ENCODE measurements around the gene LMBRD2. TPM values are rescaled to one million over a fixed set of nuclear protein-coding genes. Genes with fewer than 3 reads are reported as not detected.
A peak's percentile ranks its signal among the peaks of the same experiment; 100 is the strongest.
"Not testable (repeated sequence)": the region's sequence is repeated elsewhere in the genome, so short reads cannot be mapped to it uniquely, and the experiment has no call there.

The LMBRD2 gene
- total RNA-seq, result 10 to 100 TPM in 1 of 2 experiments, 1 to 10 TPM in 1; 9.9 to 10.8 TPM

DNA sequence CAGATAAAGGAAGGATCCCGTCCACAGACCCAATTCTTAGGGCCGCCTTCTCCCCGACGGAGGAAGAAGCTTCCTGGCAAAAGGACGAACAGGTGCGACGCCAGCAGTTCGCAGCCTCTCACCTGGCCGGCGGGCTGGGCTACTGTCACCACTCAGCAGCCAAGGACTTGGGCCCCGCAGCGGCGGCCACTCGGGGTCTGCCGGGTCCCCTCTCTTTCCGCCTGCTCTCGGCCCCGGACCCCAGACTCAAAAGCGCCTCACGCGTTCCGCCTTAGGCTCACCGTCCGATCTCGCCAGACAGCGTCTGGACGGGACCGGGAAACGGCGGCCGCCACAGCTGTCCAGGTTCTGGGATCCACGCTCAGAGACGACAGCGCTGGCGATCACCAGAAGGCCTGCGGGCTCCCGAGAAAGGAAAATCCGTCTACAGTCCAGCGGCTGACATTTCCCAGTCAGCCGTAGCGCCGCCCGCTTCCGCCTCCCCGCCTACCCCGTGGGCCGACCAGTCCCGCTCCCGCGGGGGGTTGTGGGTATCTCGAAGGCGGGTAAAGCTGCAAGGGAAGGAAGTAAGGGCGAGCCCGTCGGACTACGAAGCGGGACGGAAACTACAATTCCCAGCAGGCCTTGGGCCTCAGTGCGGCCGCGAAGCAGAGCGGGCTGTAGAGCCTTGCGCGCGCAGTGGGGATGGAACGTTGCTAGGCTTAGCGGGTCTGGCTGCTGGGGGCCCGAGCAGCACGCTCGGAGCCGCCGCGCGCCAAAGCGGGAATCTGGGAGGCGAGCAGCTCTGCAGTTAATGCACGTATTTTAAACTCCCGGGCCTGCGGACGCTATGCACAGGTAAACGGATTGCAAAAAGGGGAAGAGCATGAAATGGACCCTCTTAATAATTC lies at the start of gene LMBRD2, which contains the start of gene SKP2:
Gene LMBRD2 (minus strand): TSS at position 454 of the 890 bp plus-strand sequence. CDS start 8,538 bp downstream, outside the sequence.
Gene SKP2 (plus strand): TSS at position 678 of the 890 bp plus-strand sequence. CDS start 152 bp downstream, at position 830.
- H3K27ac Mint-ChIP-seq, result peak within 1 kb of the TSS; percentile 89
- H3K4me1 Mint-ChIP-seq (ENCODE audit: low read depth), result peaks cover 58% of the 10 kb centered on the region
- DNase-seq (peak; percentile 99), ATAC-seq (peak; percentile 98)
- intact Hi-C loops (cut with micrococcal nuclease), result loop anchor here (5.0 kb wide), 1 partner anchor 91 kb away; the partner anchor contains the start of gene NADK2
- ChIA-PET POLR2A (interaction anchor here (0.7 to 3.5 kb wide), 10 partner anchors 8 to 539 kb away, joined by 3 to 34 read pairs (median 4); partner anchors contain the start of gene NADK2), CTCF (interaction anchor here (0.6 to 2.2 kb wide), 8 partner anchors 11 to 539 kb away, joined by 3 to 11 read pairs (median 4); partner anchors contain the start of gene NADK2)
- H3K27me3 Mint-ChIP-seq, result no peaks in the 10 kb centered on the region
- TF ChIP-seq, protein P1, sequence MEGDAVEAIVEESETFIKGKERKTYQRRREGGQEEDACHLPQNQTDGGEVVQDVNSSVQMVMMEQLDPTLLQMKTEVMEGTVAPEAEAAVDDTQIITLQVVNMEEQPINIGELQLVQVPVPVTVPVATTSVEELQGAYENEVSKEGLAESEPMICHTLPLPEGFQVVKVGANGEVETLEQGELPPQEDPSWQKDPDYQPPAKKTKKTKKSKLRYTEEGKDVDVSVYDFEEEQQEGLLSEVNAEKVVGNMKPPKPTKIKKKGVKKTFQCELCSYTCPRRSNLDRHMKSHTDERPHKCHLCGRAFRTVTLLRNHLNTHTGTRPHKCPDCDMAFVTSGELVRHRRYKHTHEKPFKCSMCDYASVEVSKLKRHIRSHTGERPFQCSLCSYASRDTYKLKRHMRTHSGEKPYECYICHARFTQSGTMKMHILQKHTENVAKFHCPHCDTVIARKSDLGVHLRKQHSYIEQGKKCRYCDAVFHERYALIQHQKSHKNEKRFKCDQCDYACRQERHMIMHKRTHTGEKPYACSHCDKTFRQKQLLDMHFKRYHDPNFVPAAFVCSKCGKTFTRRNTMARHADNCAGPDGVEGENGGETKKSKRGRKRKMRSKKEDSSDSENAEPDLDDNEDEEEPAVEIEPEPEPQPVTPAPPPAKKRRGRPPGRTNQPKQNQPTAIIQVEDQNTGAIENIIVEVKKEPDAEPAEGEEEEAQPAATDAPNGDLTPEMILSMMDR (IDR thresholded peaks at IDR 0.05), result no peak
- peaks cover 42% of the 10 kb centered on the region for H3K36me3 Mint-ChIP-seq (ENCODE audit: low read depth)
- H3K4me3 Mint-ChIP-seq, result peak within 1 kb of the TSS; percentile 99
- H3K9me3 Mint-ChIP-seq, result no peaks in the 10 kb centered on the region

DNA sequence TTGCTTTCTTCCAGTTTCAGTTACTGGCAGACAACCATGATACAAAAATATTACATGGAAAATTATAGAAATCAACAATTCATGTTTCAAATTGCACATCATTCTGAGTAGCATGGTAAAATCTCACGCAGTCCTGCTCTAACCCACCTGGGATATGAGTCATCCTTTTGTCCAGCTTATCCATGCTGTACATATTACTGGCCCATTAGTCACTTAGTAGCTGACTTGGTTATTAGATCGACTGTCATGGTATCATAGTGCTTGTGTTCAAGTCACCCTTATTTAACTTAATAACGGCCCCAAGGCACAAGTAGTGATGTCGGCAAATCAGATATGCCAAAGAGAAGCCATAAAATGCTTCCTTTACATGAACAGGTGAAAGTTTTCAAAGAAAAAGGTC lies 48.8 kb upstream of the LMBRD2 start:
- Mint-ChIP-seq H3K4me1 (ENCODE audit: low read depth) (no peaks in the 10 kb centered on the region), H3K9me3 (no peaks in the 10 kb centered on the region), H3K27me3 (no peaks in the 10 kb centered on the region), H3K4me3 (no peak overlapping the region), H3K36me3 (ENCODE audit: low read depth) (peaks cover 21% of the 10 kb centered on the region), H3K27ac (no peak overlapping the region)
- ChIA-PET CTCF (no interaction called here), POLR2A (no interaction called here)
- no peak for DNase-seq
- TF ChIP-seq, protein P1 (IDR thresholded peaks at IDR 0.05), result no peak
- intact Hi-C loops (cut with micrococcal nuclease), result no loop called here
- ATAC-seq, result no peak

DNA sequence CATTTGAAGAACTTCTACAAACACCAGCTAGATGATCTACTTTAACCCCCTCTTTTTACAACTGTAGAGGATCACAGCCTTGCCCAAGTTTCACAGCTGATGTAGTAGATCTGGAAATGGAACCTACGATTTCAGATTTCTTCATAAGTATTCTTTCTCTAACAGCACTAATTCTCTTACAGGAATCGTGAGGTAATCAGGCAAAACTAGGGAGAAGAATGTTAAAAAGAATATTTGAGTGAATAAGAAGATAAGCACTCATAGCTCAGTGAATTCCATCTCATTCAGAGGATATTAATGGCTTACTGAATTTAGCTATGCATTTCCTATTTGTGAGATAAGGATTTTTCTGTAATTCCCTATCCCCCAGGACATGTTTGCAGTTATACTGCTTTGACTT lies 47.9 kb upstream of the LMBRD2 start:
- Mint-ChIP-seq H3K27ac (no peak overlapping the region), H3K27me3 (no peaks in the 10 kb centered on the region), H3K4me3 (no peak overlapping the region), H3K9me3 (no peaks in the 10 kb centered on the region), H3K36me3 (ENCODE audit: low read depth) (peaks cover 21% of the 10 kb centered on the region), H3K4me1 (ENCODE audit: low read depth) (no peaks in the 10 kb centered on the region)
- CTCF ChIA-PET, result no interaction called here
- DNase-seq, result no peak
- TF ChIP-seq, protein P1 (IDR thresholded peaks at IDR 0.05), result no peak
- intact Hi-C loops (cut with micrococcal nuclease), result no loop called here
- POLR2A ChIA-PET, result no interaction called here
- no peak for ATAC-seq

DNA sequence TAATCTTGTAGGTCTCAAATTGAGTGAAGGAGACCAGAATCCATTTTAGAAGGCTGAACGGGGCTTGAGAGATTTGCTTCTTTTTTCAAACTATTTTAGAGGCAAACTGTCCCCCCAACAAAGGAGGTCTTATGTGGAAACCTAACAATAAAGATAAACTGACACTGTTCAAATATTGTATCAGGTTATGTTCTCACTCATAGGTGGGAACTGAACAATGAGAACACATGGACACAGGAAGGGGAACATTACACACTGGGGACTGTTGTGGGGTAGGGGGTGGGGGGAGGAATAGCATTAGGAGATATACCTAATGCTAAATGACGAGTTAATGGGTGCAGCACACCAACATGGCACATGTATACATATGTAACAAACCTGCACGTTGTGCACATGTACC lies 47.1 kb upstream of the LMBRD2 start:
- H3K36me3 Mint-ChIP-seq (ENCODE audit: low read depth), result peaks cover 21% of the 10 kb centered on the region
- ATAC-seq; H3K27ac Mint-ChIP-seq; H3K27me3 Mint-ChIP-seq; DNase-seq; H3K4me1 Mint-ChIP-seq (ENCODE audit: low read depth); H3K9me3 Mint-ChIP-seq; H3K4me3 Mint-ChIP-seq; POLR2A ChIA-PET; intact Hi-C loops (cut with micrococcal nuclease): not testable (repeated sequence)
- CTCF ChIA-PET, result interaction anchor here (1.3 to 1.5 kb wide), 2 partner anchors 19 to 43 kb away, joined by 3 to 5 read pairs; partner anchors contain the start of gene NADK2

DNA sequence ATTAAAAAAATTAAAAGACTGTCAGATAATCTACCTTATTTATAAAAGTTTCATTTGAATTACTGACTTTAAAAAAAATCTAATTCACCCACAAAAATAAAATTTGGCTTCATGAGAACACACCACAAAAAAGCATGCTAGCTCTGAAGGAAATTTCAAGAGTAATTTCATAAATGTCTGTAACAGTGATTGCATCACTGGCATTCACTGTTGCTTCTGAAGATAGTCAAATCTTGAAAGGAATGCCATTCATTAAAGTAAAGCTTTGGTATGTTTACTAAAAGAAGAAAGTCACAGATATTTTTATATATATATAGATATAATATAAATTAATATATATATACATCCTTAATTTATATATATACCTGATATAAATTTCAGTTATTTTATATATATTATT lies 46.6 kb upstream of the LMBRD2 start:
- Mint-ChIP-seq H3K4me1 (ENCODE audit: low read depth) (no peaks in the 10 kb centered on the region), H3K36me3 (ENCODE audit: low read depth) (peaks cover 23% of the 10 kb centered on the region), H3K27me3 (no peaks in the 10 kb centered on the region), H3K4me3 (no peak overlapping the region), H3K27ac (no peak overlapping the region), H3K9me3 (no peaks in the 10 kb centered on the region)
- TF ChIP-seq, protein P1 (IDR thresholded peaks at IDR 0.05), result no peak
- intact Hi-C loops (cut with micrococcal nuclease), result no loop called here
- CTCF ChIA-PET, result interaction anchor here (1.3 to 1.5 kb wide), 2 partner anchors 19 to 43 kb away, joined by 3 to 5 read pairs; partner anchors contain the start of gene NADK2
- ATAC-seq (no peak), DNase-seq (no peak)
- POLR2A ChIA-PET, result no interaction called here

Measured in activated CD8-positive, alpha-beta T cell treated with anti-CD3 and anti-CD28 coated beads for 36 hours (primary cell).